ENCODE measurements around the gene WNT5B.

Gene WNT5B

GRCh38 chr12:1633459-1633858, 4.4 kb downstream of the WNT5B start:
- Mint-ChIP-seq H3K9me3 (no peaks in the 10 kb centered on the region), H3K27ac (no peak overlapping the region), H3K4me3 (no peak overlapping the region), H3K4me1 (peaks cover 33% of the 10 kb centered on the region), H3K27me3 (peaks cover 81% of the 10 kb centered on the region)
- ATAC-seq (no peak), DNase-seq (no peak)

GRCh38 chr12:1634149-1634548, 5.1 kb downstream of the WNT5B start:
- peaks cover 30% of the 10 kb centered on the region for H3K4me1 Mint-ChIP-seq
- H3K9me3 Mint-ChIP-seq = no peaks in the 10 kb centered on the region
- ATAC-seq (no peak), DNase-seq (no peak)
- H3K4me3 Mint-ChIP-seq = no peak overlapping the region
- no peak overlapping the region for H3K27ac Mint-ChIP-seq
- H3K27me3 Mint-ChIP-seq = peaks cover 74% of the 10 kb centered on the region

GRCh38 chr12:1634590-1635191, 5.7 kb downstream of the WNT5B start:
- Mint-ChIP-seq H3K4me1 (peaks cover 25% of the 10 kb centered on the region), H3K27ac (no peak overlapping the region), H3K9me3 (no peaks in the 10 kb centered on the region), H3K4me3 (no peak overlapping the region), H3K27me3 (peaks cover 68% of the 10 kb centered on the region)
- peak; percentile 46 to 60 for DNase-seq
- ATAC-seq = peak; percentile 55

GRCh38 chr12:1635301-1636095, 6.5 kb downstream of the WNT5B start:
- peaks cover 60% of the 10 kb centered on the region for H3K27me3 Mint-ChIP-seq
- H3K27ac Mint-ChIP-seq = no peak overlapping the region
- H3K9me3 Mint-ChIP-seq = no peaks in the 10 kb centered on the region
- ATAC-seq (no peak), DNase-seq (no peak)
- H3K4me1 Mint-ChIP-seq = peaks cover 17% of the 10 kb centered on the region
- no peak overlapping the region for H3K4me3 Mint-ChIP-seq

GRCh38 chr12:1638203-1638602, 9.2 kb downstream of the WNT5B start:
- Mint-ChIP-seq H3K4me3 (no peak overlapping the region), H3K4me1 (peaks cover 8% of the 10 kb centered on the region), H3K9me3 (no peaks in the 10 kb centered on the region), H3K27me3 (peaks cover 42% of the 10 kb centered on the region), H3K27ac (no peak overlapping the region)
- ATAC-seq (no peak), DNase-seq (no peak)

- H3K27ac Mint-ChIP-seq = no peak overlapping the region
- ATAC-seq = peak; percentile 35
- no peak for DNase-seq
- peaks cover 29% of the 10 kb centered on the region for H3K27me3 Mint-ChIP-seq
- no peaks in the 10 kb centered on the region for H3K9me3 Mint-ChIP-seq
- H3K4me1 Mint-ChIP-seq = peaks cover 5% of the 10 kb centered on the region
- H3K4me3 Mint-ChIP-seq = no peak overlapping the region
Measured at GRCh38 chr12:1639538-1639937, 10.5 kb downstream of the WNT5B start.

GRCh38 chr12:1640328-1641234, 11.6 kb downstream of the WNT5B start:
- Mint-ChIP-seq H3K4me3 (no peak overlapping the region), H3K4me1 (no peaks in the 10 kb centered on the region), H3K27me3 (peaks cover 19% of the 10 kb centered on the region), H3K9me3 (no peaks in the 10 kb centered on the region), H3K27ac (no peak overlapping the region)
- ATAC-seq = no peak
- DNase-seq = no peak

GRCh38 chr12:1642513-1642912, 13.5 kb downstream of the WNT5B start:
- H3K4me3 Mint-ChIP-seq = no peak overlapping the region
- H3K9me3 Mint-ChIP-seq = no peaks in the 10 kb centered on the region
- H3K4me1 Mint-ChIP-seq = no peaks in the 10 kb centered on the region
- DNase-seq = no peak
- no peak for ATAC-seq
- peaks cover 9% of the 10 kb centered on the region for H3K27me3 Mint-ChIP-seq
- no peak overlapping the region for H3K27ac Mint-ChIP-seq

- Mint-ChIP-seq H3K9me3 (no peaks in the 10 kb centered on the region), H3K4me1 (no peaks in the 10 kb centered on the region), H3K4me3 (no peak overlapping the region), H3K27me3 (peaks cover 9% of the 10 kb centered on the region), H3K27ac (no peak overlapping the region)
- ATAC-seq (no peak), DNase-seq (no peak)
Measured at GRCh38 chr12:1643043-1643442, 14.0 kb downstream of the WNT5B start.

- ATAC-seq = no peak
- H3K4me1 Mint-ChIP-seq = no peaks in the 10 kb centered on the region
- no peaks in the 10 kb centered on the region for H3K9me3 Mint-ChIP-seq
- peaks cover 14% of the 10 kb centered on the region for H3K27me3 Mint-ChIP-seq
- DNase-seq = no peak
- no peak overlapping the region for H3K4me3 Mint-ChIP-seq
- H3K27ac Mint-ChIP-seq = no peak overlapping the region
Measured at GRCh38 chr12:1643905-1644533, 15.0 kb downstream of the WNT5B start.

- Mint-ChIP-seq H3K27ac (no peak overlapping the region), H3K4me1 (no peaks in the 10 kb centered on the region), H3K27me3 (peaks cover 22% of the 10 kb centered on the region), H3K4me3 (no peak overlapping the region), H3K9me3 (no peaks in the 10 kb centered on the region)
- DNase-seq (no peak), ATAC-seq (no peak)
Measured at GRCh38 chr12:1644534-1645438, 15.8 kb downstream of the WNT5B start.

GRCh38 chr12:1645819-1646218, 16.8 kb downstream of the WNT5B start:
- Mint-ChIP-seq H3K4me1 (no peaks in the 10 kb centered on the region), H3K27ac (peak overlapping the region in 1 of 2 donors; percentile 37), H3K4me3 (no peak overlapping the region), H3K9me3 (no peaks in the 10 kb centered on the region), H3K27me3 (peaks cover 28% of the 10 kb centered on the region)
- no peak for ATAC-seq
- no peak for DNase-seq

- DNase-seq = no peak
- Mint-ChIP-seq H3K9me3 (no peaks in the 10 kb centered on the region), H3K27me3 (peaks cover 28% of the 10 kb centered on the region), H3K4me3 (no peak overlapping the region), H3K27ac (no peak overlapping the region), H3K4me1 (no peaks in the 10 kb centered on the region)
- ATAC-seq = no peak
Measured at GRCh38 chr12:1646569-1647284, 17.7 kb downstream of the WNT5B start.

- H3K27me3 Mint-ChIP-seq = peaks cover 27% of the 10 kb centered on the region
- ATAC-seq = no peak
- DNase-seq = no peak
- H3K27ac Mint-ChIP-seq = no peak overlapping the region
- H3K9me3 Mint-ChIP-seq = no peaks in the 10 kb centered on the region
- no peak overlapping the region for H3K4me3 Mint-ChIP-seq
- H3K4me1 Mint-ChIP-seq = no peaks in the 10 kb centered on the region
Measured at GRCh38 chr12:1647285-1647669, 18.2 kb downstream of the WNT5B start.
